ENCODE results near the gene ABCC8. TPM values are rescaled to one million over a fixed set of nuclear protein-coding genes. Genes with fewer than 3 reads are reported as not detected.

Gene ABCC8
- total and polyA plus RNA-seq, 2 experiments from 2014 or later = 2.2 TPM; not detected in 1

DNA sequence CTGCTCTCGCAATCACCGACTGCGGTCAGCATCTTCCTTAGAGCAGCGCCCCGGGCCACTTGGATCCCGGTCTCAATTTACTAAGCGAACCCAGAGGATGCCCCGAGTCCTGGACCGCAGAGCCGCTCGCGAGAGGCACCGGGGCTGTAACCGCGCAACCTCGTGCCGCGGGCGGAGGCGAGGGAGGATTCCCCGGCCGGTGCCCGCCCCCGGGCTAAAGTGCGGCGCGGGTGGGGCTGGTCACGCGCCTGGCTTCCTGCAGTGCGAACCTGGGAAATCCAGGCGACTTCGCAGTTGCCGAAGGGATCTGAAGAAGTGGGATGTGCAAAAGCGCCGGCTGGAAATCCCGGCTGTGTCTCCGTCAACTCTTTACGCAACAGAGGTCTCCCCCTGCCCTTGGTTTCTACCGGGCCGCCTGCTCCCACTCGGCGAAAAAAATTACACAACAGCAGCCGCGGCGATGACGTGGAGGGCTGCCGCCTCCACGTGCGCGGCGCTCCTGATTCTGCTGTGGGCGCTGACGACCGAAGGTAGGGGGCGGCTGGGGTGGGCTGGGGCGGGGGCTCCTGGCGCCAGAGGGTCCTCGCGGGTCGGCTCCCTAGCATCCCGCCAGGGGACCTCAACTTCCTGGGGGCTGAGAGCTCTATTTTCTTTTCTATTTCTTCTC is 125.0 kb downstream of the ABCC8 start, which contains the start of gene NCR3LG1:
TSS of gene NCR3LG1 (plus strand) at position 291 of the 667 bp plus-strand sequence. CDS start at position 461, 170 bp downstream.
- Histone ChIP-seq H3K36me3 (replicated peaks; ENCODE audit: insufficient read depth, low read depth) (no peaks in the 10 kb centered on the region), H3K4me1 (ENCODE audit: insufficient read depth) (peaks cover 5% of the 10 kb centered on the region), H3K79me2 (peaks cover 3% of the 10 kb centered on the region), H2AFZ (peak within 1 kb of the TSS; percentile 76), H4K20me1 (ENCODE audit: insufficient read depth, poor library complexity, severe bottlenecking) (no peaks in the 10 kb centered on the region), H3K9me3 (ENCODE audit: low read depth) (no peaks in the 10 kb centered on the region), H3K4me3 (peak within 1 kb of the TSS; percentile 54), H3K4me2 (peak within 1 kb of the TSS; percentile 94), H3K27me3 (peaks cover 8% of the 10 kb centered on the region), H3K27ac (peak within 1 kb of the TSS; percentile 92), H3K9me2 (replicated peaks; ENCODE audit: insufficient read depth) (no peaks in the 10 kb centered on the region)
- DNase-seq (ENCODE audit: low spot score) = peak; percentile 86
- no peak for TF ChIP-seq EZH2 (IDR thresholded peaks at IDR 0.05; ENCODE audit: borderline replicate concordance)
- no peak for TF ChIP-seq EZH2phosphoT487 (IDR thresholded peaks at IDR 0.05; ENCODE audit: low read depth, severe bottlenecking, unreplicated experiment)
- TF ChIP-seq, protein P1, sequence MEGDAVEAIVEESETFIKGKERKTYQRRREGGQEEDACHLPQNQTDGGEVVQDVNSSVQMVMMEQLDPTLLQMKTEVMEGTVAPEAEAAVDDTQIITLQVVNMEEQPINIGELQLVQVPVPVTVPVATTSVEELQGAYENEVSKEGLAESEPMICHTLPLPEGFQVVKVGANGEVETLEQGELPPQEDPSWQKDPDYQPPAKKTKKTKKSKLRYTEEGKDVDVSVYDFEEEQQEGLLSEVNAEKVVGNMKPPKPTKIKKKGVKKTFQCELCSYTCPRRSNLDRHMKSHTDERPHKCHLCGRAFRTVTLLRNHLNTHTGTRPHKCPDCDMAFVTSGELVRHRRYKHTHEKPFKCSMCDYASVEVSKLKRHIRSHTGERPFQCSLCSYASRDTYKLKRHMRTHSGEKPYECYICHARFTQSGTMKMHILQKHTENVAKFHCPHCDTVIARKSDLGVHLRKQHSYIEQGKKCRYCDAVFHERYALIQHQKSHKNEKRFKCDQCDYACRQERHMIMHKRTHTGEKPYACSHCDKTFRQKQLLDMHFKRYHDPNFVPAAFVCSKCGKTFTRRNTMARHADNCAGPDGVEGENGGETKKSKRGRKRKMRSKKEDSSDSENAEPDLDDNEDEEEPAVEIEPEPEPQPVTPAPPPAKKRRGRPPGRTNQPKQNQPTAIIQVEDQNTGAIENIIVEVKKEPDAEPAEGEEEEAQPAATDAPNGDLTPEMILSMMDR (IDR thresholded peaks at IDR 0.05; ENCODE audit: poor library complexity) = no peak
- 2% methylated on average over 61 of the region's 61 CpGs for WGBS (ENCODE audit: low lambda C conversion rate, missing lambda C conversion rate)

DNA sequence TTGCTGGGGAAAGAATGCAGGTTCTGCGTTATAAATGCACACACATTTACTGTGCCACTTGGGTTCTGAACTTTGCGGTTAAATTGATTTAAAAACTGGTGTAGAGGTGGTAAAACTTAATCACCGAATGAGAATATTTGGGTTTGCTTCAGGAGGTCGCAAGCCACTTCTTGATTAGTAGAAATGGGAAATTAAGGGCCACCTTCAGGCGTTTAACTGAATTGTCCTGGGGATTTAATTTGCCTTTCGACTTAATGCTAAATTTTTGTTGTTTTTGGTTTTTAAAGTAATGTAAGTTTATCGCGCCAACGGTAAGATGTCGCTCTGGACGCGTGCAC is 125.5 kb downstream of the ABCC8 start:
- 25% methylated on average over 12 of the region's 12 CpGs for WGBS (ENCODE audit: low lambda C conversion rate, missing lambda C conversion rate)
- TF ChIP-seq, protein P1 (IDR thresholded peaks at IDR 0.05; ENCODE audit: poor library complexity) = peak; percentile 18
- no peak for TF ChIP-seq EZH2phosphoT487 (IDR thresholded peaks at IDR 0.05; ENCODE audit: low read depth, severe bottlenecking, unreplicated experiment)
- Histone ChIP-seq H3K4me3 (peak overlapping the region; percentile 54), H3K36me3 (replicated peaks; ENCODE audit: insufficient read depth, low read depth) (no peaks in the 10 kb centered on the region), H3K79me2 (peaks cover 3% of the 10 kb centered on the region), H3K4me1 (ENCODE audit: insufficient read depth) (peaks cover 5% of the 10 kb centered on the region), H3K27me3 (peaks cover 8% of the 10 kb centered on the region), H2AFZ (peak overlapping the region; percentile 76), H3K9me3 (ENCODE audit: low read depth) (no peaks in the 10 kb centered on the region), H3K9me2 (replicated peaks; ENCODE audit: insufficient read depth) (no peaks in the 10 kb centered on the region), H3K27ac (no peak overlapping the region), H3K4me2 (peak overlapping the region; percentile 94), H4K20me1 (ENCODE audit: insufficient read depth, poor library complexity, severe bottlenecking) (no peaks in the 10 kb centered on the region)
- DNase-seq (ENCODE audit: low spot score) = no peak

DNA sequence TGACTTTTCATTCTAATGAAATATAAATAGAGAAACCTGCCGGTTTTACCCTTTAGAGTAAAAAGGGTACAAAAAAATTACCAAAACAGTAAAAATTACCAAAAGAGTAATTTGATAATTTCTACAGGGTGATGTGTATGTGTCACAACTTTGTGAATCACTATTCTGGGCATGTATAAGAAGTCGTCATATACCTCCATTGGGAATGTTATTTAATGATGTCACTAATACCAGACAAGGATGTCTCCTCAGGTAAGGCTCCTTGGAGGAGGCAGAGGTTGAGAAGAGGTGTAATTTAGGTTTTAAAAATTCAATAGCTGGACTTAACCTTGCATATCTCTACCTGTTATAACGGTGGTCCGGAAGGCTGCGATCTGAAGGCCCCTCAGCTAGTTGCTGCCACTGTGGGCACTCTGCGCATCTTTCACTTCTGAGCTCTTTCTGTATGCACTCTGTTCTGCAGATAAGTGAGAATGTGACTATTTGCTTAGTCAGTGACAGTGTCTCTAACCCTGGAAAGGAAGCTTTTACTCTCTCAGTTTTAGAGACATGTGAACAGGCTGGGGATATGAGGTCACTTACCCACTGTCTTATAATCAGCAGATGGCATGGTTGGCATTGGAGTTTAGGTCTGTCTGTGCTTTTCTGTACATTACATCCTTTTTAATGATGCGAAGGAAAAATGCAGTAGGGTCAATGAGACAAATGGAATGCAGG is 126.0 kb downstream of the ABCC8 start:
- Histone ChIP-seq H3K79me2 (peaks cover 3% of the 10 kb centered on the region), H3K9me2 (replicated peaks; ENCODE audit: insufficient read depth) (no peaks in the 10 kb centered on the region), H3K27me3 (peaks cover 8% of the 10 kb centered on the region), H3K36me3 (replicated peaks; ENCODE audit: insufficient read depth, low read depth) (no peaks in the 10 kb centered on the region), H3K4me1 (ENCODE audit: insufficient read depth) (peaks cover 5% of the 10 kb centered on the region), H3K27ac (no peak overlapping the region), H3K4me2 (peak overlapping the region; percentile 94), H3K9me3 (ENCODE audit: low read depth) (no peaks in the 10 kb centered on the region), H4K20me1 (ENCODE audit: insufficient read depth, poor library complexity, severe bottlenecking) (no peaks in the 10 kb centered on the region), H2AFZ (no peak overlapping the region), H3K4me3 (no peak overlapping the region)
- TF ChIP-seq, protein P1 (IDR thresholded peaks at IDR 0.05; ENCODE audit: poor library complexity) = no peak
- no peak for TF ChIP-seq EZH2phosphoT487 (IDR thresholded peaks at IDR 0.05; ENCODE audit: low read depth, severe bottlenecking, unreplicated experiment)
- no peak for TF ChIP-seq EZH2 (IDR thresholded peaks at IDR 0.05; ENCODE audit: borderline replicate concordance)
- WGBS (ENCODE audit: low lambda C conversion rate, missing lambda C conversion rate) = 93% methylated on average over 7 of the region's 7 CpGs
- DNase-seq (ENCODE audit: low spot score) = no peak

Measured in hepatocyte (in vitro differentiated cells).